T-helper 22 cell (primary cell): Measurements from ENCODE around the gene INSM2.
A peak's percentile ranks its signal among the peaks of the same experiment; 100 is the strongest.

Experiments used
- DNase-seq: peaks from one replicate; pipeline ENCODE4 v3.0.0-alpha.2; 2020; ENCODE audit warnings: low read depth

The INSM2 gene, protein sequence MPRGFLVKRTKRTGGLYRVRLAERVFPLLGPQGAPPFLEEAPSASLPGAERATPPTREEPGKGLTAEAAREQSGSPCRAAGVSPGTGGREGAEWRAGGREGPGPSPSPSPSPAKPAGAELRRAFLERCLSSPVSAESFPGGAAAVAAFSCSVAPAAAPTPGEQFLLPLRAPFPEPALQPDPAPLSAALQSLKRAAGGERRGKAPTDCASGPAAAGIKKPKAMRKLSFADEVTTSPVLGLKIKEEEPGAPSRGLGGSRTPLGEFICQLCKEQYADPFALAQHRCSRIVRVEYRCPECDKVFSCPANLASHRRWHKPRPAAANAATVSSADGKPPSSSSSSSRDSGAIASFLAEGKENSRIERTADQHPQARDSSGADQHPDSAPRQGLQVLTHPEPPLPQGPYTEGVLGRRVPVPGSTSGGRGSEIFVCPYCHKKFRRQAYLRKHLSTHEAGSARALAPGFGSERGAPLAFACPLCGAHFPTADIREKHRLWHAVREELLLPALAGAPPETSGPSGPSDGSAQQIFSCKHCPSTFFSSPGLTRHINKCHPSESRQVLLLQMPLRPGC

DNA sequence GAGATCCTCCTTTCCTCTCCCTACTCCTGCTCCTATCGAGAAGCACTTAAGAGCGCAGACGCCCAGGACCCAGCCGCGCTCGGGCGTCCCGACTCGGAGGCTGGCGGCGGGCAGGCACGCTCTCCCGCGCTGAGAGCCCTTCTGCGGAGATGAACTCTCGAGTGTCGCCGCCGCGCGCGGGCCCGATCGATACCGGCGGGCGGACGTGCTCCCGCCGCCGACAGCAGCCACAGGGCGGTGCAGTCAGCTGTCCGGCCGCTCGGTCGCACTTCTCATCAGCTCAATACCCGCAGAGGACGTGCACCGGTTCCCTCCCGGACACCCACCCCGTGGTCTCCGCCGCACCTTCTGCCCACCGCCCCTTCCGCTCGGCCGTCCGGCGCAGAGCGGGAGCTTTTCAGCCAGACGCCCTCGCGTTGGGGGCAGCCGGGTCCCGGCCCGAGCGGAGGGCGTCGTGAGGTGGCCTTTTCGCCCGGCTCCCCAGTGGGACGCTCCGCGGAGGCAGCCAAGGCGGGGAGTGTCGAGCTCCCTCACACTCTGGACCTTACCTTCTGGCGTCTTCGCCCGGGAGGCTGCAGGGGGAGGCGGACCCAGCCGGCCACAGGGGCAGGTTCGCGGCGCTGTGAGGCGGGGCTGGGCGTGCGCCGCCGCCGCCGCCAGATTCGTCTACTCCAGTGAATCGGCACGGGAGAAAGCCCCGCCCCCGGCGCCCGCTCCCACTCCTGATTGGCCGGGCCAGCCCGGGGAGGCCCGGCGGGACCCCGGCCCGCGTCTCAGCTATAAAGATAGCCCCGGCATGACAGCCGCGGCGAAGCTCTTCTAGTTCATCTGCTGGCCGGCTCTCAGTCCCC lies at the start of gene INSM2:
TSS of gene INSM2 (plus strand) at position 808 of the 851 bp plus-strand sequence. CDS start 89 bp downstream, outside the sequence.
- DNase-seq: peak; percentile 8

DNA sequence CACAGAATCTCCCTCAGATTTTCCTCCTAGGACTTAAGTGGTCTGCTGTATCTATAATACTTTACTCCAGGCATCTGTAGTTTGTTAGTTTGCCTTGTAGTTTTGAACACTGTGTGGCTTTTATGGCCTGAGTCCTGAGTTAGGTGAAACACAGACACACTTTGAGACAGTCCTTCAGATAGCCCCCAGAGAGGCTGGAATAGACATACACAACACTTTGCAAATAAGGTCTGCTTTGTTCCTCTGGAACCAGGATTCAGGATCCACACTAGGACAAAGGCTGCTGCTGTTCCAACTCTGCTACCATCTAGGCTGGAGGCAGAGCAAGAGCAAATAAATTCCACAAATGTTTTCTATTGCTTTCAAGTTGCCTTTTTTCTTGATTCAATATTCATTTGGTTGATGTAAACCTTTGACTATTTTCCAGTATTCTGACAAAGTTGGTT lies 41.4 kb upstream of the INSM2 start:
- no peak for DNase-seq

DNA sequence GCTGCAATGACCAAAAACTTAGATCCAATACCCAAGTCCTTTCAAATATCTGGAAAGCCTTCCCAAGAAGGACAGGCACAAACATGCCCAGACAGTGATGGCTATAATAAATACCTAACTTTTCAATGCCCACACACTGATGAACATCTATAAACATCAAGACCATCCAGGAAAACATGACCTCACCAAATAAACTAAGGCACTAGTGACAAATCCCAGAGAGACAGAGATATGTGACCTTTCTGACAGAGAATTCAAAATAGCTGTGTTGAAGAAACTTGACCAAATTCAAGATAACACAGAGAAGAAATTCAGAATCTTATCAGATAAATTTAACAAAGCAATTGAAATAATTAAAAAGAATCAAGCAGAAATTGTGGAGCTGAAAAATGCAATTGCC lies 38.7 kb upstream of the INSM2 start:
- no peak for DNase-seq

DNA sequence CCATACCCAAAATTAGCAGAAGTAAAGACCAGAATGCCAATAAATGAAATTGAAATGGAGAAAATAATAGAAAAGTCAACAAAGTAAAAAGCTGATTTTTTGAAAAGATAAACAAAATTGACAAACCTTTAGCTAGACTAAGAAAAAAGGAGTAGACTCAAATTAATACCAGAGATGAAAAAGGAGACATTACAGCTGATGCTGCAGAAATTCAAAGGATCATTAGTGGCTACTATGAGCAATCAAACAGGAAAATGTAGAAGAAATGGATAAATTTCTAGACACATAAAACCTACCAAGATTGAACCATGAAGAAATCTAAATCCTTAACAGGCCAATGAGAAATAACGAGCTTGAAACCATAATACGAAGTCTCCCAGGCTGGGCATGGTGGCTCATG lies 34.8 kb upstream of the INSM2 start:
- DNase-seq: no peak

DNA sequence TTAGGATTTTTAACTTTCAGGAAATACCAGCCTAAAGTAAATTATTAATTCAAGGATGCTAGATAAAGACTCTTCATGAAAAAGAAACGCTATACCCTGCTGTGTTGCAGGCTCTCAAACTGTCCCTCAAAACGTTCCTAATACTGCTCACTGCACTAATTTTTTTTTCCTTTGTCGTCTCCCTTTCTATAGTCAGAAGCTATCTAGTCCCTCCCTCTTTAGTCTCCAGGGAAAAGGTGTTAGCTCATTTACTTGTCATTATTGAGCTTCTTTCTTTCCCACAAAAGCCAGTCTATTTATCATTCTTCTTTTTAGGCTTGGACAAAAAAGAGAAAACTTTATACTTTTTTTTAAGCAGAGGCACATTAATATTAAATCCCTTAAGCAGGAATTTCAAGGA lies 30.3 kb upstream of the INSM2 start:
- no peak for DNase-seq

DNA sequence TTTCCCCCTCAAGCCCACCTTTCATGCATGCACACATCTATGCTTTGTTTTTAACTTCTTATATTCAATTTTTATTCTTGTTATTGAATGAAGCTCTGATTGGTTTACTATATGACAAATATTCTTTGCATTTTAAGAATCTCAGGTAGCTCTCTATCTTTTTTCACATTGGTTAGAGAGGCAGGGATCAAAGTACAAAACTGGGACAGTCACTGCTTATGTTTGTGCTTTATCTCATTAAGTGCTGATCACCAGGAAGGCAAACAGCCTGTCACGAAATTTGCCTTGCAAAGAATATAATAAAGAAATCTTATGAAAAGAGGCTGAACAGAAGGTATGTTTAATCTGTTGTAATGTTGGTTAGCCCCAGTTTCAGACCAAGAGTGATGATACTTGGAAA lies 29.7 kb upstream of the INSM2 start:
- no peak for DNase-seq

DNA sequence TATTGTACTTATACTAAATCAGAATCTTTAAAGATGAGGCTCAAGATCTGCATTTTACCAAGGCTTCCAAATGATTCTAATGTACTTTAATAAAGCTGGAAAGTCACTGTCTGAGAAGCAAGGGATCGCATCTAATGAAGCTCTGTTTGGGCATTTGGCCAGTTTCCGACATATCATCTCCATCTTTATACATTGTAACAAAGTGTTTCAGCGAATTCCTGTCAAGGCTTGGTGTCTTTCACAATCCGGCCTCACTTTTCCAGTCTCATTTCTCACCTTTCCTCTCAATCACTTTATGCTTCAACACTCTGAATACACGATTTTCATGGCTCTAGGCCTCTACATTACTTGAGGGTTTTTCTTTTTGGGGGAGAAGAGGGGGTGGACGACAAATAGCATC lies 27.5 kb upstream of the INSM2 start:
- DNase-seq: no peak

DNA sequence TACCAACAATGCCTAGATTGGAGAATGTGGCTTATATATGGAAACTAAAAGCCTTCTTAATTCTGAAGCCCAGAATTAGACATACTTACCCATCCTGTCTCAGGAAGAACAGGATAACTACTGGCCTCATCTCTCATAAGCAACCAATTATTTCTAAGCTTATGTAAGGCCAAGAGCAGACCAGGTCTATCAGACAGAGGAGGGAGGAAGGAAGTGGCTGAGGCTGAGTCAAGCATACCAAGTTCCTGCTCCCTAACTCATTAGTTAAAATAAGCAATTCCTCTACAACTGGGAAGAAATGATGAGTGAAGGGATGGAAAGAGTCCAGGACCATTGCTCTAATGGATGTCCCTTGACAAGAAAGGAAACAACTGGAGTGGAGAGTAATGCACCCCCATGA lies 27.0 kb upstream of the INSM2 start:
- DNase-seq: no peak

DNA sequence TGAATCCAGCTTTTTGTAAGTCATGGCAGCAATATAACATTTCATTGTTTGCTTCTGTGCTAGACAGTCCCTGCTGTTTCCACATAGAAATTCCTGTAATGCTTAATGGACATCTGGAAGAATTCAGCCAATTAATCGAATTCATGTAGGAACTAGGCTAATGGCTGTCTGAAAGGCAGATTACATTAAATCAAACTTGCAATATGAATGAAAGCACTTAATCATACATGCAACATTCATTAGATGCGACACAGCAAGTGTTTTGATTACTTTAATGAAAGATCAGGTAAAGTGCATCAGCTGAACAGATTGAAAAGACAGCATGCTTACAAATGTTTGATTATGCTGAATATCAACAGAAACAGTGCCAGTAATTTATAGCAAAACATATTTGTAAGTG lies 24.1 kb upstream of the INSM2 start:
- no peak for DNase-seq

DNA sequence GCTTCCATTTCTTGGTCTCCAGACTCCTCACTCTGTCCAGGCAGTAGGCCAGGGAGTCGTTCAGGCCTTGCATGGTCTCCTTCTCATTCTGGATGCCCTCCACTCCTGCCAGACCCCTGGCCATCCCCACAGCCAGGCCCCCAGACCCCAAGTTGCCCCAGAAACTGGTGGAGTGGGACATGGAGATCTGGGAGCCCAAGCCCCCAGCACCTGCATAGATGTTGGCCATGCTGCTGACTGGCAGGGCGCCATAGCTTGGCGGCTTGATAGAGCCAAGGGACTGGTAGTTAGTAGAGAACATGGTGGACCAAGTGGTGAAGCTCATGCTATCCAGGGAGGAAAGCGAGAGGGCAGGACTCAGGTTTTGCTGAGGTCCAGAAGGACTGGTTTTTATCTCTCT lies 21.2 kb upstream of the INSM2 start:
- DNase-seq: no peak

DNA sequence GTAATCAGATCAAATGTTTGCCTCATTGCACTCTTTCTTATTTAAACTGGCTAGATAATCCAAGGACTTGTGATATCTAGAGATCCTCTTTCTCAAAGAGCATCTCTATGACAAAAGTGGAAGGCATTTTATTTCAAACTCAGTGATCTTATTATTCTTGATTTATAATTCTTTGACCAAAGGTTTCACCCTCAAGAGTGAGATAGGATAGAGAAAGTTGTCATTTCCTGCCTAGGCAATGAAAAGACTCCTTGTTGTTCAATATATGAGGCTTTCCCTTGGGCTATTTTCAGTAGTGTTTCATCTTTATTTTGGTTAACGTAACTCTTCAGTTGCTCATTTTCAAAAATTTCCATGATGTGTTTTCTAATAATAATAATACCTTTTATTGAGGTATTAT lies 18.0 kb upstream of the INSM2 start:
- DNase-seq: no peak

DNA sequence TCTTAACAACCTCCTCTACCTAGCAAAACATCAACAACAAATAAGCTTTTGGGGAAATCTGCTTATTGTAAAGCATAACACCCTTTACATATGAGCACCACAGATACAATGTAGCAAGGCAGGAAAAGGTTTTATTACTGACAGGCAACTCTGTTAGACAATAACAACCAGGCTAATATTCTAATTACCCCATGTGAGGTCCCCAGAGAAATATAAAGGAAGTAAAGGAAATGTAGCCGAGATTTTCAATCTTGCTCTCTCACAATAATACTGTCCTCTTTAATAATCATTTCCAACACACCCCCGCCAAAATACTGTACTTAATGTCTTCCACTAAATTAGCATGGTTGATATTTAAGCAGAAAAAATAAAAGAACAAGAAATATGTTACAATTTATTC lies 14.0 kb upstream of the INSM2 start:
- DNase-seq: no peak

DNA sequence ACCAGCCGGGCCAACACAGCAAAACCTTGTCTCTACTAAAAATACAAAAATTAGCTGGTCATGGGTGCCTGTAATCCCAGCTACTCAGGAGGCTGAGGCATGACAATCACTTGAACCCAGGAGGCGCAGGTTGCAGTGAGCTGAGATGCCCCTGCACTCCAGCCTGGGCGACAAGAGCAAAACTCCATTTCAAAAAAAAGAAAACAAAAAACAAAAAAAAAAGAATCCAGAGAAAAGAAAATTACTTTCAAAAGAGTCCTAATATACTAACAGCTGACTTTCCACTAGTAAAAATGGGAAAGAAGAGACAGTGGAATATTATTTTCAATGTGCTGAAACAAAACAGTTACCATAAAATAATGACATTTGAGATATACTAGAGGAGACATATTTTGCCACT lies 8.3 kb upstream of the INSM2 start:
- no peak for DNase-seq

DNA sequence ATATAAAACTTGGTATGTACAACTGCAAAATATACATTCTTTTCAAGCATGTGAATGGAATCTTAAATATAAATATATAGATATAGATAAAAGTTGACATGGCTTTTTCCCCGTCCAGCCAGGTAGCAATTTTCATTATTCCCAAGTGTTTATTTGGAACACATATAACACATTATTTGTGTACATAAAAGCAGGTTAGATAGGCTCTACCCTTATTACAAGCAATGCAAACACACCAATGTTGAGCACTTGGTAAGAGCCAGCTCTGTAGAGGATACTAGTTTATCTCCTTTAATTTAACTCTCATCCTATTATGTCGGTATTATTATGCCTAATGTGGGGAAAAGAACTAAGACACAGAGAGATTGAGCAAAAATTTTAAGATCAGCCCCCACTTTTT lies 7.0 kb upstream of the INSM2 start:
- DNase-seq: no peak

DNA sequence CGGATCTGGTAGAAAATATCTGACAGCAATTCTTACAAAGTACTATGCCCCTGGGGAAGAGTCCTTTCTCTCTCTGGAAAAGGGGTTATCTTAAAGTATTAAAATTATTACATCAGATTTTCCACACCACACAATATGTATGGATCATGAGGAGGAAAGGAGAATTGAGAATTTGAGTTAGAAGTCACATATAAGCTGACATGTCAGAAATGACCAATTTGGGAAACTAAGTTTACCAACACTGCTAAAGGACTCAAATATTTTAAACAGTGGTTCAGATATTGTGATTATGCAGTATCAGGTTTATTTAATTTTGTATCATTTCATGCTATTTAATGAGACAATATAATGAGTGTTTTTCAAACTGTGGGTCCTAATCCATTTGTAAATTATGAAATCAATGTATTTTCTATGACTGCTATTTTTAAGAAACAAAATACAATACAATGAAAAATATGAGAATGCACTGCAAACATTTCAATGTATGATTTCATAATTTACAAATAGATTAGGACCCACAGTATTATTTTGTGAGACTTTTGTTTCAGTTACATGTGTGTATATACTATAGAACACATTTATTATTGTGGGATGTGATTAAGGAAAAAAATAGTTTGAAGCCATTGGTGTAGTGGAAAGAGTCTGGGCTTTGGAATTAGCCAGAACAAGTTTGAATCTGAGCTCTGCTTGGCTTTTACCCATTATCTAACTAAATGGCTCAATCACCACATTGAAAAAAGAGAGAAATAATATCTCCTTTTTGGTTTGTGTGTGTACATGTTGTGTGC lies 1.8 kb upstream of the INSM2 start:
- no peak for DNase-seq

DNA sequence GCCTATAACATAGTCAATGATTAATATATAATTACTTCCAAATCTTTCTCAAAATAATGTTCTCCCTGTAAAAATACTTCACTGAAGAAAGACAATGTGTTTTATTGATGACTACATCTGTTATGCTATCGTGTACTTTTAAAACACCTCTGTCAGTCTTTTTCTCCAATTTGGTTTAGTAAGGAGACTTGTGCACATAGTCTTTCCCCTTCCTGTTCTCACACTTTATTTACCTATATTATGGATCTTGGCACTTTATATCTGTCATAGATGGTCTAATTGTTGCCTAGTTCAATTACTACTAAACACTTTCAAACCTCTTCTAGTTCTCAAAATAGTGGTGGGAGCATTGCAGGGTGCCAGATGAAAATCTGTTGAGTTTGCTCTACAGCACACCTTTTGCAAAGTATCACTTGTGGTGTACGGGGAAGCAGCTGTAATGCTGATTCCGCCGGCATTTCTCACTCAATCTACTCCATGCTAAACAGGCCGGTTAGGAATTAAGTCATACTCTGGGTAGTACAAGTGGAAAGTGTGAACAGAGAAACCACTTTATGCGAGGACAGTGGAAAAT lies 1.1 kb upstream of the INSM2 start:
- no peak for DNase-seq

DNA sequence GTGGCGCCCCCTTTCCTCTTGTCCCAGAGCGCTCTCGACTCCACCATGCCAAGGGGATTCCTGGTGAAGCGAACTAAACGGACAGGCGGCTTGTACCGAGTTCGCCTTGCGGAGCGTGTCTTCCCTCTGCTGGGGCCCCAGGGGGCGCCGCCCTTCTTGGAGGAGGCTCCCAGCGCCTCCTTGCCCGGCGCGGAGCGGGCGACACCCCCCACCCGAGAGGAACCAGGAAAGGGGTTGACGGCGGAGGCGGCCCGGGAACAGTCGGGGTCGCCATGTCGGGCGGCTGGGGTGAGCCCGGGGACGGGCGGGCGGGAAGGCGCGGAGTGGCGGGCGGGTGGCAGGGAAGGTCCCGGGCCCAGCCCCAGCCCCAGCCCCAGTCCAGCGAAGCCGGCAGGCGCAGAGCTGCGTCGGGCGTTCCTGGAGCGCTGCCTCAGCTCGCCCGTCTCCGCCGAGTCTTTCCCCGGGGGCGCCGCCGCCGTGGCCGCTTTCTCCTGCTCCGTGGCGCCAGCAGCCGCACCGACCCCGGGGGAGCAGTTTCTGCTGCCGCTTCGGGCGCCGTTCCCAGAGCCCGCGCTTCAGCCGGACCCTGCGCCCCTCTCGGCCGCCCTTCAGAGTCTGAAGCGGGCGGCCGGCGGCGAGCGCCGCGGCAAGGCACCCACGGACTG lies 376 bp downstream of the INSM2 start:
- no peak for DNase-seq

DNA sequence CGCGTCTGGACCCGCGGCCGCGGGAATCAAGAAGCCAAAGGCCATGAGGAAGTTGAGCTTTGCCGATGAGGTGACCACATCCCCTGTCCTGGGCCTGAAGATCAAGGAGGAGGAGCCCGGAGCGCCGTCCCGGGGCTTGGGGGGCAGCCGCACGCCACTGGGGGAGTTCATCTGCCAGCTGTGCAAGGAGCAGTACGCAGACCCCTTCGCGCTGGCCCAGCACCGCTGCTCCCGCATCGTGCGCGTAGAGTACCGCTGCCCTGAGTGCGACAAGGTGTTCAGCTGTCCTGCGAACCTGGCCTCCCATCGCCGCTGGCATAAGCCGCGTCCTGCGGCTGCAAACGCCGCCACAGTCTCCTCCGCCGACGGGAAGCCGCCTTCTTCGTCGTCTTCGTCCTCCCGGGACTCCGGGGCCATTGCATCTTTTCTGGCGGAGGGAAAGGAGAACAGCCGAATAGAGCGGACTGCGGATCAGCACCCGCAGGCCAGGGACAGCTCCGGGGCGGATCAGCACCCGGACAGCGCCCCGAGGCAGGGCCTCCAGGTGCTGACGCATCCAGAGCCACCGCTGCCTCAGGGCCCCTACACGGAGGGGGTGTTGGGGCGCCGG lies 1.0 kb downstream of the INSM2 start:
- DNase-seq: peak; percentile 20

DNA sequence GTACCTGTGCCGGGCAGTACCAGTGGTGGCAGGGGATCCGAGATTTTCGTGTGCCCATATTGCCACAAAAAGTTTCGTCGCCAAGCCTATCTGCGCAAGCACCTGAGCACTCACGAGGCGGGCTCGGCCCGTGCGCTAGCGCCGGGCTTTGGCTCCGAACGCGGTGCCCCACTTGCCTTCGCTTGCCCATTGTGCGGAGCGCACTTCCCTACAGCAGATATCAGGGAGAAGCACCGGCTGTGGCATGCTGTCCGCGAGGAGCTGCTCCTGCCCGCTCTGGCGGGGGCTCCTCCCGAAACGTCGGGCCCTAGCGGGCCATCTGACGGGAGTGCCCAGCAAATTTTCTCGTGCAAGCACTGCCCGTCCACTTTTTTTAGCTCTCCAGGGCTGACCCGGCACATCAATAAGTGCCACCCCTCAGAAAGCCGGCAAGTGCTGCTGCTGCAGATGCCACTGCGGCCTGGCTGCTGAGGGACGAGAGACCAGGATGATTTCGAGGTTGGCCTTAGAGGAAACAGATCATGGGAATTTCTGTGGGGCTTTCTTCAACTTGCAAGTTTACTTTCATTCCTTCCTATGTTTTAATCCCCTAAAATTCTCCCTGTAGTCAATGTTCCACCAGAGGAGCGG lies 1.6 kb downstream of the INSM2 start:
- no peak for DNase-seq

DNA sequence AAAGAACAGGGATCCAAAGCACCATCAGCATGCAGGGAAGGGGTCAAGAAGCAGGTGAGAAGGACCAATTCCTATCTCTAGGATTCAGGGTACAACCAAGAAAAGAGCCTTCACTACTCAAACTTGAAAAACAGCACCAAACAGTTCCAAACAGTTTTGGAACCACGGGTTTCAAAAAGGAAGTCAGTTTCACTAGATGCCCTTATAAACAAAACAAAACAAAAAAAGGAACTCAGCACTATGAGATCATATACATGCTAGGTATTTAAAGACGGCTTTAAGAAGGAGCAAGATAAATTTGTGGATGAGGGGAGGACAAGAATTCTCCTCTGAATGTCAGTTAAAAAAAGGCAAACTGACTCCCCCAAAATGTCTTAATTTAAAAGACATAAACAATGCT lies 6.0 kb downstream of the INSM2 start:
- no peak for DNase-seq
